Endodermal cell (in vitro differentiated cells): ENCODE measurements around the gene MAPK1. TPM values are rescaled to one million over a fixed set of nuclear protein-coding genes. Genes with fewer than 3 reads are reported as not detected.

Source experiments
- DNase-seq: peaks from one replicate; pipeline ENCODE4 v3.0.0-alpha.2; 2017
- H3K27ac ChIP-seq: 2 replicates; pipeline ENCODE4 v1.5.1; 2013; ENCODE audit warnings: mild to moderate bottlenecking, low read depth, low read length, moderate library complexity
- H3K27me3 ChIP-seq: 2 replicates; pipeline ENCODE4 v1.6.1; 2013; ENCODE audit warnings: mild to moderate bottlenecking, low read length, moderate library complexity; ENCODE audit not compliant: insufficient read depth, control insufficient read depth, poor library complexity, severe bottlenecking
- H3K36me3 ChIP-seq: 2 replicates; pipeline ENCODE4 v1.7.0; 2013; ENCODE audit warnings: mild to moderate bottlenecking, low read length, moderate library complexity; ENCODE audit not compliant: control insufficient read depth, insufficient read depth
- H3K4me1 ChIP-seq: one replicate; pipeline ENCODE4 v1.7.0; 2013; ENCODE audit warnings: low read length; ENCODE audit not compliant: control insufficient read depth, insufficient read depth
- H3K4me3 ChIP-seq: 2 replicates; pipeline ENCODE4 v1.5.1; 2013; ENCODE audit warnings: mild to moderate bottlenecking, low read length, moderate library complexity
- H3K9ac ChIP-seq: 2 replicates; pipeline ENCODE4 v1.6.1; 2013; ENCODE audit warnings: mild to moderate bottlenecking, low read length, moderate library complexity; ENCODE audit not compliant: poor library complexity, severe bottlenecking; ENCODE audit errors: extremely low read depth
- H3K9me3 ChIP-seq: 2 replicates; pipeline ENCODE4 v1.6.1; 2013; ENCODE audit warnings: mild to moderate bottlenecking, low read length, moderate library complexity; ENCODE audit not compliant: control insufficient read depth
- H3K27ac Mint-ChIP-seq: 2 replicates; pipeline ENCODE4 v1.8.0; 2020; ENCODE audit warnings: mixed read lengths
- H3K27me3 Mint-ChIP-seq: 2 replicates; pipeline ENCODE4 v1.8.0; 2021; ENCODE audit warnings: mild to moderate bottlenecking, mixed read lengths; ENCODE audit not compliant: insufficient read depth
- H3K36me3 Mint-ChIP-seq: 2 replicates; pipeline ENCODE4 v1.8.0; 2020; ENCODE audit warnings: low read depth, mixed read lengths
- H3K4me1 Mint-ChIP-seq: 2 replicates; pipeline ENCODE4 v1.8.0; 2020; ENCODE audit warnings: mixed read lengths
- H3K4me3 Mint-ChIP-seq: 2 replicates; pipeline ENCODE4 v1.8.0; 2020; ENCODE audit warnings: mild to moderate bottlenecking, moderate library complexity, mixed read lengths
- H3K9me3 Mint-ChIP-seq: 2 replicates; pipeline ENCODE4 v1.8.0; 2020; ENCODE audit warnings: mild to moderate bottlenecking, mixed read lengths
- WGBS, 2 experiments: methylation state at CpG; one replicate each; pipeline versions ENCODE4 v1.1.5 to v1.1.7; 2013; ENCODE audit warnings: missing lambda C conversion rate in 2 of 2, mixed read lengths in 1 of 2; ENCODE audit not compliant: insufficient coverage in 1 of 2, insufficient read length in 1 of 2; 5-methylcytosine and 5-hydroxymethylcytosine counted together
- long read RNA-seq, 4 experiments: library from polyadenylated mRNA in 2 of 4; library from RNA in 1 of 4; library from capped mRNA in 1 of 4; stranded (forward) in 3 of 4; unstranded in 1 of 4; transcript quantifications; one replicate each; pipeline ENCODE4 v2.0.0, GENCODE V29; 2020 to 2021; ENCODE audit warnings: inconsistent platforms in 1 of 4
- polyA plus RNA-seq, 2 experiments: library from polyadenylated mRNA; stranded (reverse); fragments of 50-300 nt; gene quantifications; one replicate each; pipeline ENCODE4 v1.2.3, GENCODE V29; 2013
- total RNA-seq, 2 donors: library from RNA; stranded (reverse); fragmentation: NEBNext Ultra II Directional in 1 of 2; extraction: Animal tissue kit (Norgen Biotek cat#: 25700) in 1 of 2; gene quantifications; 2 replicates in 1 of 2; 3 replicates in 1 of 2; pipeline ENCODE4 v1.2.1, GENCODE V29; 2021
- TF ChIP-seq, protein P1 (sequence below): fragments of 200-600 bp; sonication (generic); conservative IDR thresholded peaks from 2 replicates; pipeline ENCODE4 v1.5.0; 2021; ENCODE audit warnings: antibody characterized with exemption, mild to moderate bottlenecking

Gene MAPK1
- 10 to 100 TPM; 76.8 to 78.6 TPM for total RNA-seq
- 91.0 TPM for polyA plus RNA-seq (2013, experiment 1 of 2)
- 84.0 TPM for polyA plus RNA-seq (2013, experiment 2 of 2)
- long read RNA-seq, experiment 1, full-length matches to known transcripts, result 7 of 28 reads
- long read RNA-seq, experiment 1, partial matches to known transcripts, result 4 of 28 reads
- long read RNA-seq, experiment 1, other reads (novel, unspliced or antisense), result 17 of 28 reads
- long read RNA-seq, experiment 2, full-length matches to known transcripts, result 84 of 103 reads
- long read RNA-seq, experiment 2, partial matches to known transcripts, result 3 of 103 reads
- long read RNA-seq, experiment 2, other reads (novel, unspliced or antisense), result 16 of 103 reads
- long read RNA-seq, experiment 3, full-length matches to known transcripts, result 7 of 20 reads
- long read RNA-seq, experiment 3, partial matches to known transcripts, result 2 of 20 reads
- long read RNA-seq, experiment 3, other reads (novel, unspliced or antisense), result 11 of 20 reads
- long read RNA-seq, experiment 4, partial matches to known transcripts, result 0 of 1 reads
- long read RNA-seq, experiment 4, other reads (novel, unspliced or antisense), result 1 of 1 reads

DNA sequence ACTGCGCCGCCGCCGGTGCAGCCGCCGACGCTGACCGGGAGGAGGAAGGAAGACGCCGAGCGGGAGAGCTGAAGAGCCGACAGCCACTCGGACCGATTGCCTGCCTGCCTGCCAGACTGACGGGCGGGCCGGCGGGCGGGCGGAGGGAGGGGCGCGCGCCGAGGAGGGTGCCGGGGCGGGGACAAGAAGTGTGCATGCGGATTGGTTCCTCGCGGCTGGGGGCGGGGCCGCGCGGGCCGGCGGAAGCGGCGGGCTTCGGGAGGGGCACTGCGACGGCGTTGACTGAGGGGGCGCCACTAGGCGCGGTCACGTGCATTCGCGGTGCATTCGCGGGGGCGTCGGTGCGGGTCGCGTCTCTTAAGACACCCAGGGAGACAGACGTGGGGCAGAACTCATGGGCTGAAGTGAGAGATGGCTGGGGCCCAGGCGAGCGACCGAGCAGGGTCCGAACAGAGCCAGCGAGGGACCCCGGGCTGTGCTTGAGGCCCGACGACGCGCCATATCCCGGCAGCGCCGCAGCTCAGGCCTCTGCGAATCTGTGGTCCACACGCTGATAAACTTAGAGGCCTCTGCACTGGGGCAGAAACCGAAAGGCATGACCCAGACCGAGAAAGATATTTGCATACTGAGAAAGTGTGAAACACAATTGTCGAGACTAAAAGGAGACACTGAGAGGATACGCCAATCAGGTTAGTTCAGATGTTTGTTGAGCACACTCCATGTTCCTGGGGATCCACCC lies at the start of gene MAPK1:
Gene MAPK1, minus strand, starts transcription at position 118 of the 739 bp plus-strand sequence. CDS start 205 bp downstream, outside the sequence.
- Histone ChIP-seq H3K27me3 (no peaks in the 10 kb centered on the region), H3K27ac (peak within 1 kb of the TSS; percentile 44), H3K4me3 (peak within 1 kb of the TSS; percentile 91), H3K4me1 (peaks cover 3% of the 10 kb centered on the region), H3K9me3 (no peaks in the 10 kb centered on the region), H3K36me3 (peaks cover 3% of the 10 kb centered on the region), H3K9ac (peak within 1 kb of the TSS; percentile 87)
- Mint-ChIP-seq H3K4me3 (peak within 1 kb of the TSS; percentile 94), H3K4me1 (peaks cover 36% of the 10 kb centered on the region), H3K9me3 (no peaks in the 10 kb centered on the region), H3K36me3 (peaks cover 6% of the 10 kb centered on the region), H3K27ac (peak within 1 kb of the TSS; percentile 96), H3K27me3 (peaks cover 11% of the 10 kb centered on the region)
- WGBS, 2 experiments, result 3% methylated on average over 36 to 74 of the region's 74 CpGs
- peak; percentile 97 for DNase-seq
- TF ChIP-seq, protein P1, sequence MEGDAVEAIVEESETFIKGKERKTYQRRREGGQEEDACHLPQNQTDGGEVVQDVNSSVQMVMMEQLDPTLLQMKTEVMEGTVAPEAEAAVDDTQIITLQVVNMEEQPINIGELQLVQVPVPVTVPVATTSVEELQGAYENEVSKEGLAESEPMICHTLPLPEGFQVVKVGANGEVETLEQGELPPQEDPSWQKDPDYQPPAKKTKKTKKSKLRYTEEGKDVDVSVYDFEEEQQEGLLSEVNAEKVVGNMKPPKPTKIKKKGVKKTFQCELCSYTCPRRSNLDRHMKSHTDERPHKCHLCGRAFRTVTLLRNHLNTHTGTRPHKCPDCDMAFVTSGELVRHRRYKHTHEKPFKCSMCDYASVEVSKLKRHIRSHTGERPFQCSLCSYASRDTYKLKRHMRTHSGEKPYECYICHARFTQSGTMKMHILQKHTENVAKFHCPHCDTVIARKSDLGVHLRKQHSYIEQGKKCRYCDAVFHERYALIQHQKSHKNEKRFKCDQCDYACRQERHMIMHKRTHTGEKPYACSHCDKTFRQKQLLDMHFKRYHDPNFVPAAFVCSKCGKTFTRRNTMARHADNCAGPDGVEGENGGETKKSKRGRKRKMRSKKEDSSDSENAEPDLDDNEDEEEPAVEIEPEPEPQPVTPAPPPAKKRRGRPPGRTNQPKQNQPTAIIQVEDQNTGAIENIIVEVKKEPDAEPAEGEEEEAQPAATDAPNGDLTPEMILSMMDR, result peak; percentile 65

DNA sequence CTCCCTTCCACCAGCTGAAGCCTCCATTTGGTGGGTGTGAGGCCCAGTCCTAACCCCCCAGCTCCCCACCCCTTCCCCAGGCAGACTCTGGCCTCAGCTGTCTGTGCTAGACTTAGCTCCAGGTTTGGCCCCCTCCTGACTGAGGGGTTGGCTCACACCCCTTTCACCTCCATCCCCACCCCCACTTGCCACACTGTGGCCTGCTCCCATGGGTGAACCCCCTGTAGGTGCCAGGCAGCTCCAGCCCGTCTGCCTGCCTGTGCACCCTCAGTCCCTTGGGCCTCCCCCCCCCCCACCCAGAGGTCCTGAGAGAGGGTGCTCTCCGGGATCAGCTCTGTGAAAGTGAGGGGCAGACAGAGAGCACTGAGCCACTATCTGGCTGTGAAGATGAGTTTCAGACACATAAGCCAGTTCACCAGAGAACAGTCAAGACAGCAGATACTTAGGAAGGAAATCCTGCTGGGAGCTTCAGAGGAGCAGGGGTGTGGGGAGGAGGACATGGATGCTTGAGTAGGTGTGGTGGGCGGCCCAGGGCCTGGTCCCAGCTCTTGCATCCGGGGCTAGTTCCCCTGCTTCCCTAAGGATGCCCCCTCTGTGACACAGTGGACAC lies 49.0 kb upstream of the MAPK1 start:
- DNase-seq, result no peak

More for the DNA sequence above, 49.0 kb upstream of the MAPK1 start:
- no peaks in the 10 kb centered on the region for H3K27me3 Mint-ChIP-seq
- no peak overlapping the region for H3K4me3 Mint-ChIP-seq
- Histone ChIP-seq H3K9ac (no peak overlapping the region), H3K27me3 (no peaks in the 10 kb centered on the region), H3K4me3 (no peak overlapping the region), H3K27ac (no peak overlapping the region), H3K36me3 (no peaks in the 10 kb centered on the region), H3K4me1 (peaks cover 2% of the 10 kb centered on the region), H3K9me3 (no peaks in the 10 kb centered on the region)
- H3K9me3 Mint-ChIP-seq, result no peaks in the 10 kb centered on the region
- peaks cover 2% of the 10 kb centered on the region for H3K36me3 Mint-ChIP-seq
- H3K27ac Mint-ChIP-seq, result no peak overlapping the region
- 77 to 83% methylated on average over 2 to 4 of the region's 4 CpGs for WGBS, 2 experiments
- TF ChIP-seq, protein P1, result no peak
- H3K4me1 Mint-ChIP-seq, result peaks cover 16% of the 10 kb centered on the region
